Upper lobe of left lung (tissue), 6 donors: ENCODE data around the gene ETS1. TPM values are rescaled to one million over a fixed set of nuclear protein-coding genes. Genes with fewer than 3 reads are reported as not detected.

ENCODE experiments used
- ATAC-seq, 2 donors: fragments of 200-7000 bp; cut with Tn5 transposase; one replicate each; pipeline ENCODE4 v1.9.1; 2022; ENCODE audit warnings: mild to moderate bottlenecking in 2 of 2, moderate library complexity in 2 of 2; ENCODE audit not compliant: low FRiP score in 2 of 2
- DNase-seq, 2 donors: peaks; one replicate each; pipeline ENCODE4 v3.0.0-alpha.2; 2019 to 2020
- H3K27ac ChIP-seq, 4 donors: fragments of 200-600 bp; sonication (generic); one replicate each; pipeline ENCODE4 v1.5.1; 2016 to 2019
- H3K27me3 ChIP-seq, 4 donors: fragments of 200-600 bp; sonication (generic); one replicate each; pipeline ENCODE4 v1.5.1; 2017 to 2019
- H3K36me3 ChIP-seq, 4 donors: fragments of 200-600 bp; sonication (generic); one replicate each; pipeline ENCODE4 v1.5.1; 2016 to 2019
- H3K4me1 ChIP-seq, 4 donors: fragments of 200-600 bp; sonication (generic); one replicate each; pipeline ENCODE4 v1.5.1; 2018 to 2019
- H3K4me3 ChIP-seq, 4 donors: fragments of 200-600 bp; sonication (generic); one replicate each; pipeline ENCODE4 v1.5.1; 2017 to 2019; ENCODE audit warnings: mild to moderate bottlenecking in 2 of 4, moderate library complexity in 1 of 4
- H3K9me3 ChIP-seq, 4 donors: fragments of 200-600 bp; sonication (generic); one replicate each; pipeline ENCODE4 v1.5.1; 2018 to 2019
- CTCF ChIP-seq, 6 experiments: fragments of 450-650 bp in 4 of 6; fragments of 200-600 bp in 2 of 6; sonication (generic) in 2 of 6; IDR thresholded peaks; one replicate each; pipeline ENCODE4 v1.5.1; 2016 to 2019; ENCODE audit warnings: antibody characterized with exemption in 6 of 6
- EP300 ChIP-seq, 4 donors: sonication (generic); formaldehyde crosslinking; IDR thresholded peaks; one replicate each; pipeline ENCODE4 v1.5.1; 2017; ENCODE audit warnings: antibody characterized with exemption in 4 of 4, control low read depth in 2 of 4
- POLR2A ChIP-seq, 4 donors: fragments of 450-650 bp; IDR thresholded peaks; one replicate each; pipeline ENCODE4 v1.5.1; 2016 to 2017; ENCODE audit warnings: antibody characterized with exemption in 4 of 4, mild to moderate bottlenecking in 2 of 4
- POLR2AphosphoS5 ChIP-seq, 2 donors: sonication (generic); formaldehyde crosslinking; IDR thresholded peaks; one replicate each; pipeline ENCODE4 v1.5.1; 2017; ENCODE audit warnings: antibody characterized with exemption in 2 of 2
- WGBS, 2 donors: methylation state at CpG; one replicate each; pipeline ENCODE4 v1.1.5; 2017 to 2018; 5-methylcytosine and 5-hydroxymethylcytosine counted together
- total RNA-seq, 6 donors: library from RNA; depleted of rRNA in 4 of 6; stranded (reverse); fragments of >200 nt in 4 of 6; gene quantifications; one replicate each; pipeline versions ENCODE4 v1.1.0 to v1.2.1, GENCODE V29; 2016 to 2021
- donor health status: DM: no; HTN: no; CAD: no; lungs with moderate emphysema.
- donor health status: DM: no; HTN: yes; CAD: no; lungs with severe emphysema.

ETS1 gene
- total RNA-seq, 6 donors from 2014 or later, result 29.3 to 107 (median 79.0) TPM

DNA sequence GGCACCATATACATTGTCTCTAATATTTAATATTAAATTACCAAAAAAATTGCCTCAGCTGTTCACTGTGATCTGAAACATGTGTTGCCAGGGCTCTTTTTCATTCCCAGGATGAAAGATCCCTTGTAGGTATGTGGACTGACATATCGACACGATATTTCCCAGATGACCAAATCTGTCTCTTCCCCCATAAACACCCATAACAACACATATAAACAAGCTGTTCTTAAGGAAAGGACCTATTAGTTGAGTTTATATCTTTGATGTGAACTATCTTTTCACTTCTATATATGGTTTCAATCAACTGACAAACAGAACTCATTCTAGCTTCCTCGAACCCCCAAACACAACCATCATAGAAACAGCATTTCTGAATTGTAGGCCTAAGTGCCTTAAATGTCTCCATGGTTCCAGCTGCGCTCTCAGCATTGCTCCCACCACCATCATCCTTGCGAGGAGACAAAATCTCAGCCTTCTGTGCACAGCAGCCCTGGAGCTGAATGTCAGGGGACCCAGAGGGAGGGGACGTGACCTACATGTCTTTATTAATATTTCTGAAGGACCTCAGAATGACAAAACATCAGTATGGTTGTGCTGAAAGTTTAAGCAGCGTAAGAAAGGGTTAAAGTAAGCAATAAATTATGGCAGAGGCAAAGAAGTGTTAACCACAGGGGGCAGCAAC, 67.0 kb downstream of the ETS1 start:
- Histone ChIP-seq H3K36me3 (no peaks in the 10 kb centered on the region), H3K9me3 (no peaks in the 10 kb centered on the region), H3K27me3 (no peaks in the 10 kb centered on the region), H3K4me3 (peak overlapping the region; percentile 52 to 79 (median 68)), H3K4me1 (peaks cover 35 to 60% (median 39%) of the 10 kb centered on the region in 4 donors), H3K27ac (peak overlapping the region; percentile 93 to 98 (median 98))
- DNase-seq, result no peak
- peak in 1 of 6 experiments; percentile 12 for TF ChIP-seq CTCF (IDR thresholded peaks at IDR 0.05)
- TF ChIP-seq POLR2A (IDR thresholded peaks at IDR 0.05), result no peak
- no peak for ATAC-seq
- 53 to 61% methylated on average over 7 of the region's 7 CpGs for WGBS, 2 donors

- H3K4me3 ChIP-seq, result peak overlapping the region; percentile 52 to 79 (median 68)
- whole genome bisulfite sequencing, 2 donors, result 31 to 42% methylated on average over 4 of the region's 4 CpGs
- no peak for TF ChIP-seq POLR2A (IDR thresholded peaks at IDR 0.05)
- no peak for TF ChIP-seq POLR2AphosphoS5 (IDR thresholded peaks at IDR 0.05)
- TF ChIP-seq EP300 (IDR thresholded peaks at IDR 0.05), result no peak
- TF ChIP-seq CTCF (IDR thresholded peaks at IDR 0.05), result no peak
- ATAC-seq (no peak), DNase-seq (no peak)
- H3K9me3 ChIP-seq, result no peaks in the 10 kb centered on the region
- no peaks in the 10 kb centered on the region for H3K27me3 ChIP-seq
- peak overlapping the region; percentile 93 to 98 (median 98) for H3K27ac ChIP-seq
- no peaks in the 10 kb centered on the region for H3K36me3 ChIP-seq
- peaks cover 33 to 68% (median 40%) of the 10 kb centered on the region in 4 donors for H3K4me1 ChIP-seq
Observed at GRCh38 chr11:128519338-128519737, 68.0 kb downstream of the ETS1 start.

- Histone ChIP-seq H3K4me1 (peaks cover 32 to 69% (median 43%) of the 10 kb centered on the region in 4 donors), H3K27ac (peak overlapping the region; percentile 93 to 98 (median 98)), H3K4me3 (peak overlapping the region; percentile 52 to 79 (median 68)), H3K9me3 (no peaks in the 10 kb centered on the region), H3K27me3 (no peaks in the 10 kb centered on the region), H3K36me3 (no peaks in the 10 kb centered on the region)
- 26 to 53% methylated on average over 7 of the region's 7 CpGs for WGBS, 2 donors
- TF ChIP-seq POLR2AphosphoS5 (IDR thresholded peaks at IDR 0.05), result no peak
- no peak for TF ChIP-seq EP300 (IDR thresholded peaks at IDR 0.05)
- TF ChIP-seq POLR2A (IDR thresholded peaks at IDR 0.05), result no peak
- TF ChIP-seq CTCF (IDR thresholded peaks at IDR 0.05), result no peak
- no peak for DNase-seq
- no peak for ATAC-seq
Observed at GRCh38 chr11:128518493-128519207, 68.7 kb downstream of the ETS1 start.

GRCh38 chr11:128517451-128518230, 69.7 kb downstream of the ETS1 start:
- H3K27me3 ChIP-seq, result no peaks in the 10 kb centered on the region
- no peaks in the 10 kb centered on the region for H3K9me3 ChIP-seq
- 34 to 61% methylated on average over 5 of the region's 5 CpGs for WGBS, 2 donors
- TF ChIP-seq POLR2A (IDR thresholded peaks at IDR 0.05), result no peak
- TF ChIP-seq EP300 (IDR thresholded peaks at IDR 0.05), result no peak
- peak in 1 of 2 donors; percentile 23 for TF ChIP-seq POLR2AphosphoS5 (IDR thresholded peaks at IDR 0.05)
- DNase-seq, result no peak
- peak overlapping the region in 3 of 4 donors; percentile 52 to 79 (median 75) for H3K4me3 ChIP-seq
- peaks cover 0 to 5% (median 0%) of the 10 kb centered on the region in 4 donors for H3K36me3 ChIP-seq
- H3K27ac ChIP-seq, result peak overlapping the region; percentile 93 to 98 (median 98)
- ATAC-seq, result no peak
- peaks cover 30 to 67% (median 45%) of the 10 kb centered on the region in 4 donors for H3K4me1 ChIP-seq

- DNase-seq, result no peak
- WGBS, 2 donors, result 58 to 61% methylated on average over 3 to 4 of the region's 4 CpGs
- Histone ChIP-seq H3K36me3 (peaks cover 0 to 11% (median 0%) of the 10 kb centered on the region in 4 donors), H3K4me3 (peak overlapping the region in 3 of 4 donors; percentile 52 to 79 (median 75)), H3K9me3 (no peaks in the 10 kb centered on the region), H3K27me3 (no peaks in the 10 kb centered on the region), H3K4me1 (peaks cover 37 to 72% (median 50%) of the 10 kb centered on the region in 4 donors), H3K27ac (peak overlapping the region; percentile 93 to 98 (median 98))
- no peak for ATAC-seq
- no peak for TF ChIP-seq CTCF (IDR thresholded peaks at IDR 0.05)
- no peak for TF ChIP-seq EP300 (IDR thresholded peaks at IDR 0.05)
Observed at GRCh38 chr11:128516886-128517285, 70.5 kb downstream of the ETS1 start.
